ENCODE results near the gene DNAJC4.

DNAJC4 gene

DNA sequence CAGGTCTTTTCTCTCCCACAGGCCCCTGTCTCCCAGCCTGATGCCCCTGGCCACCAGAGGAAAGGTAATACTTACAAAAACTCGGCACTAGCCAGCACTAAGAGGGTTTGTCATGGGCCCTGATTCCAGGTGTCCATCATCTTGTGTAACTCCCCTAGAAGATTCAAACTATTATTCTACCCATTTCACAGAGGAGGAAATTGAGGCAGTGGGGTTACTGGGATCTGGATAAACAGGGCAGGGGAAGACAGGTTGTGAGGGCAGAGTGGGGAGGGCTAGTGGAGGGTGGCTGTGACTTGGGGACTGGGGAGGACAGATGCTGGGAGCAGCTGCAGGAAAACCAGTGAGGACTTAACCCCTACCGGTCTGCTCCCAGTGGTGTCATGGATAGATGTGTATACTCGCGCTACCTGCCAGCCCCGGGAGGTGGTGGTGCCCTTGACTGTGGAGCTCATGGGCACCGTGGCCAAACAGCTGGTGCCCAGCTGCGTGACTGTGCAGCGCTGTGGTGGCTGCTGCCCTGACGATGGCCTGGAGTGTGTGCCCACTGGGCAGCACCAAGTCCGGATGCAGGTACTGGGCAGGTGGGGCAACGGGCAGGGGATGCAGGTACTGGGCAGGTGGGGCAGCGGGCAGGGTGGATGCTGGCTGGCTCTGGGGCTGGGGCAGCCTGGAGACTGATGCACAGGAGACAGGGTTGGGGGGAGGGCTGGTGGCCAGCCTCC lies 5.3 kb downstream of the DNAJC4 start:
- Histone ChIP-seq H3K4me3 (ENCODE audit: low read depth, low read length) (peak overlapping the region; percentile 57), H3K27ac (peak overlapping the region; percentile 36), H3K27me3 (ENCODE audit: control insufficient read depth, insufficient read depth, low read length) (no peaks in the 10 kb centered on the region), H3K36me3 (ENCODE audit: control insufficient read depth, insufficient read depth, low read length) (no peaks in the 10 kb centered on the region), H3K4me1 (peaks cover 9% of the 10 kb centered on the region), H3K4me2 (ENCODE audit: low read length) (peak overlapping the region; percentile 73), H2AFZ (no peak overlapping the region), H3K79me2 (no peaks in the 10 kb centered on the region), H3K9ac (no peak overlapping the region), H3K9me3 (ENCODE audit: control insufficient read depth, low read length) (no peaks in the 10 kb centered on the region)
- TF ChIP-seq CTCF (IDR thresholded peaks at IDR 0.05), result no peak

DNA sequence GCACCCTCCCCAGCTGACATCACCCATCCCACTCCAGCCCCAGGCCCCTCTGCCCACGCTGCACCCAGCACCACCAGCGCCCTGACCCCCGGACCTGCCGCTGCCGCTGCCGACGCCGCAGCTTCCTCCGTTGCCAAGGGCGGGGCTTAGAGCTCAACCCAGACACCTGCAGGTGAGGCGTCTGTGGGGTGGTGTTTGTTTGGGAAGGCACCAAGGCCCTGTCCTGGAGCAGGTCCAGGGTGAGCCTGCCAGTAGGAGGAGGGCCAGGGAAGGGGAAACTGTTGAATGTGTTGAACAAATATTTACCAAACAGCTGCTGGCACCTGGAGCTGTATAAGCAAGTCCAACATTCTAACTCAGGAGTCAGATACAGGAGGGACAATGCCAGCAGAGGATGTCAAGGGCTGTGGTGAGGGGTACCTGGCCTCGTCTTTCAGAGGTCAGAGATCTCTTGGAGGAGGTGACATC lies 7.2 kb downstream of the DNAJC4 start:
- peak overlapping the region; percentile 33 for H3K4me2 ChIP-seq (ENCODE audit: low read length)

GRCh38 chr11:64238076-64238475 lies 7.7 kb downstream of the DNAJC4 start:
- peak overlapping the region; percentile 33 for H3K4me2 ChIP-seq (ENCODE audit: low read length)
- peaks cover 12% of the 10 kb centered on the region for H3K4me1 ChIP-seq
- no peak for TF ChIP-seq CTCF (IDR thresholded peaks at IDR 0.05)
- peak overlapping the region; percentile 39 for H3K27ac ChIP-seq
- H3K9me3 ChIP-seq (ENCODE audit: control insufficient read depth, low read length), result no peaks in the 10 kb centered on the region
- no peak overlapping the region for H2AFZ ChIP-seq
- no peaks in the 10 kb centered on the region for H3K36me3 ChIP-seq (ENCODE audit: control insufficient read depth, insufficient read depth, low read length)
- no peak overlapping the region for H3K9ac ChIP-seq
- H3K79me2 ChIP-seq, result no peaks in the 10 kb centered on the region
- H3K27me3 ChIP-seq (ENCODE audit: control insufficient read depth, insufficient read depth, low read length), result no peaks in the 10 kb centered on the region
- peak overlapping the region; percentile 22 for H3K4me3 ChIP-seq (ENCODE audit: low read depth, low read length)

More for the DNA sequence above, 7.2 kb downstream of the DNAJC4 start:
- H2AFZ ChIP-seq, result no peak overlapping the region
- H3K9ac ChIP-seq, result no peak overlapping the region
- peaks cover 10% of the 10 kb centered on the region for H3K4me1 ChIP-seq
- peak overlapping the region; percentile 39 for H3K27ac ChIP-seq
- TF ChIP-seq CTCF (IDR thresholded peaks at IDR 0.05), result no peak
- H3K4me3 ChIP-seq (ENCODE audit: low read depth, low read length), result peak overlapping the region; percentile 22
- no peaks in the 10 kb centered on the region for H3K79me2 ChIP-seq
- H3K27me3 ChIP-seq (ENCODE audit: control insufficient read depth, insufficient read depth, low read length), result no peaks in the 10 kb centered on the region
- no peaks in the 10 kb centered on the region for H3K9me3 ChIP-seq (ENCODE audit: control insufficient read depth, low read length)
- H3K36me3 ChIP-seq (ENCODE audit: control insufficient read depth, insufficient read depth, low read length), result no peaks in the 10 kb centered on the region

DNA sequence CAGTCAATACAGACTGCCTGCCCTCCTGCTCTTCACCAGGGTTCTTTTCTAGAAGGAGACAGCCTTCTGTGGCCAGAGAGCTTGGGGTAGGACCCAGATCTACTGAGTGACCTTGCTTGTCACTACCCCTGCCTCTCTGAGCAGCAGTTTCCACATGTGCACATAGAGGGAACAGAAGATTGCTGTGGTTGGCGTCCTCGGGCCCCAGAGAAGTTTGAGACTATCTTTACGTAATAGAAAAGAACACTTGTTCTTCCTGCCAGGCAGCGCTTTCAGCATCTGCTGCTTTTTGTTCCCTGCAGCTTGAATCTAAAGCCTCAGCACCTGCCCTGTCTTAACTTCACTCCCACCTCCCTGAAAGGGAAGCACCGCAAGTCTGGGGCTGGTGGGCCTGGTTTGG lies 8.7 kb downstream of the DNAJC4 start:
- no peak overlapping the region for H3K4me3 ChIP-seq (ENCODE audit: low read depth, low read length)

More for the DNA sequence above, 8.7 kb downstream of the DNAJC4 start:
- Histone ChIP-seq H3K9ac (no peak overlapping the region), H3K4me1 (peaks cover 12% of the 10 kb centered on the region), H2AFZ (no peak overlapping the region), H3K9me3 (ENCODE audit: control insufficient read depth, low read length) (no peaks in the 10 kb centered on the region), H3K79me2 (no peaks in the 10 kb centered on the region), H3K36me3 (ENCODE audit: control insufficient read depth, insufficient read depth, low read length) (no peaks in the 10 kb centered on the region), H3K27me3 (ENCODE audit: control insufficient read depth, insufficient read depth, low read length) (no peaks in the 10 kb centered on the region), H3K27ac (no peak overlapping the region), H3K4me2 (ENCODE audit: low read length) (no peak overlapping the region)
- TF ChIP-seq CTCF (IDR thresholded peaks at IDR 0.05), result no peak
